Measurements from ENCODE around the gene CTH.

CTH gene

GRCh38 chr1:70392626-70393025 is 18.4 kb upstream of the CTH start:
- DNase-seq (ENCODE audit: low read depth, low spot score), result no peak
- H3K4me3 ChIP-seq (ENCODE audit: low read depth, low read length), result no peak overlapping the region
- TF ChIP-seq, protein P1, sequence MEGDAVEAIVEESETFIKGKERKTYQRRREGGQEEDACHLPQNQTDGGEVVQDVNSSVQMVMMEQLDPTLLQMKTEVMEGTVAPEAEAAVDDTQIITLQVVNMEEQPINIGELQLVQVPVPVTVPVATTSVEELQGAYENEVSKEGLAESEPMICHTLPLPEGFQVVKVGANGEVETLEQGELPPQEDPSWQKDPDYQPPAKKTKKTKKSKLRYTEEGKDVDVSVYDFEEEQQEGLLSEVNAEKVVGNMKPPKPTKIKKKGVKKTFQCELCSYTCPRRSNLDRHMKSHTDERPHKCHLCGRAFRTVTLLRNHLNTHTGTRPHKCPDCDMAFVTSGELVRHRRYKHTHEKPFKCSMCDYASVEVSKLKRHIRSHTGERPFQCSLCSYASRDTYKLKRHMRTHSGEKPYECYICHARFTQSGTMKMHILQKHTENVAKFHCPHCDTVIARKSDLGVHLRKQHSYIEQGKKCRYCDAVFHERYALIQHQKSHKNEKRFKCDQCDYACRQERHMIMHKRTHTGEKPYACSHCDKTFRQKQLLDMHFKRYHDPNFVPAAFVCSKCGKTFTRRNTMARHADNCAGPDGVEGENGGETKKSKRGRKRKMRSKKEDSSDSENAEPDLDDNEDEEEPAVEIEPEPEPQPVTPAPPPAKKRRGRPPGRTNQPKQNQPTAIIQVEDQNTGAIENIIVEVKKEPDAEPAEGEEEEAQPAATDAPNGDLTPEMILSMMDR (IDR thresholded peaks at IDR 0.05; ENCODE audit: low read depth, low read length), result no peak
- in situ Hi-C loops (cut with HindIII; ENCODE audit: low sequenced_read_pairs), result no loop called here

GRCh38 chr1:70396607-70397006 is 14.5 kb upstream of the CTH start:
- in situ Hi-C loops (cut with HindIII; ENCODE audit: low sequenced_read_pairs), result no loop called here
- no peak for DNase-seq (ENCODE audit: low read depth, low spot score)

GRCh38 chr1:70397013-70397412 is 14.1 kb upstream of the CTH start:
- H3K4me3 ChIP-seq (ENCODE audit: low read depth, low read length), result no peak overlapping the region
- TF ChIP-seq, protein P1 (IDR thresholded peaks at IDR 0.05; ENCODE audit: low read depth, low read length), result no peak
- in situ Hi-C loops (cut with HindIII; ENCODE audit: low sequenced_read_pairs), result no loop called here
- DNase-seq (ENCODE audit: low read depth, low spot score), result no peak

More at GRCh38 chr1:70396607-70397006, 14.5 kb upstream of the CTH start:
- TF ChIP-seq, protein P1 (IDR thresholded peaks at IDR 0.05; ENCODE audit: low read depth, low read length), result no peak
- no peak overlapping the region for H3K4me3 ChIP-seq (ENCODE audit: low read depth, low read length)

GRCh38 chr1:70400335-70400734 is 10.7 kb upstream of the CTH start:
- no peak for DNase-seq (ENCODE audit: low read depth, low spot score)
- H3K4me3 ChIP-seq (ENCODE audit: low read depth, low read length), result no peak overlapping the region
- in situ Hi-C loops (cut with HindIII; ENCODE audit: low sequenced_read_pairs), result no loop called here
- TF ChIP-seq, protein P1 (IDR thresholded peaks at IDR 0.05; ENCODE audit: low read depth, low read length), result no peak

DNA sequence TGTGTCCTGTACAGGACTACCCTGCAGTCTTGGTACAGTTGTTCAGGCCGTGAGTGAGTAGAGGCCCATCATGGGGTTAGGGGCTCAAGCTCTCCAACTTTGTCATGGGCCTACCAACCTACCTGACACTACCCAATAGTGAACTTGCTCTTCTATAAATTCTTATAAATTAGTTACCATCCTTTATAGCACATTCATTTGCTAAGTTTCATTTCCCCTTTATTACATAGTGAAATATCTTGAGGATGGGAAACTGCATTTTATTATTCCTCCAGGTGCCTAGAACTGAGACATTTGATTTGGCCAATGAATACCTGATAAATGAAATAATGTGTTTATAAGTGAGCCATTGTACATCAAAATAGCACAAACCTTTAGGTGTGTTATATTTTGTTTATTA is 9.1 kb upstream of the CTH start:
- in situ Hi-C loops (cut with HindIII; ENCODE audit: low sequenced_read_pairs), result no loop called here
- no peak for DNase-seq (ENCODE audit: low read depth, low spot score)
- no peak overlapping the region for H3K4me3 ChIP-seq (ENCODE audit: low read depth, low read length)
- TF ChIP-seq, protein P1 (IDR thresholded peaks at IDR 0.05; ENCODE audit: low read depth, low read length), result no peak

DNA sequence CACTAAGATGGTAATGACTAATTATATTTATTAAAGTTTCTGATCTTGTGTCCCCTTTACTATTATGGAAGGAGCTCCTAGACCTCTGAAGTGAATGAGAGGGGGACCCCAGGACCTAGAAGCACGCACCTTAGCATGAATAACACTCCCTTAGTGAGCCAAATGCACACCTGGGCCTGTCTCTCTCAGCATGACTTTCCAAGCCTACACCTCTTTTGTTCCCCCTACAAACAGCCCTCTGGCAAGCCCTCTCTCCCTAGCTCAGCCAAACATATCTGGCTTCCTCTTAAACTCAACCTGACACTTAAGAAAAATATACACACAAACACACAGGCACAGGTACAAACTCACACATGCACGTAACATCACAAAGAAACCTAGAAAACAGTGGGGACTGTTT is 7.3 kb upstream of the CTH start:
- DNase-seq (ENCODE audit: low read depth, low spot score), result no peak
- TF ChIP-seq, protein P1 (IDR thresholded peaks at IDR 0.05; ENCODE audit: low read depth, low read length), result no peak
- H3K4me3 ChIP-seq (ENCODE audit: low read depth, low read length), result no peak overlapping the region
- in situ Hi-C loops (cut with HindIII; ENCODE audit: low sequenced_read_pairs), result no loop called here

All from astrocyte of the spinal cord (primary cell).